M059J (cell line): ENCODE measurements around the gene PDGFB. TPM values are rescaled to one million over a fixed set of nuclear protein-coding genes. Genes with fewer than 3 reads are reported as not detected.

Source experiments
- DNase-seq: peaks from one replicate; pipeline ENCODE4 v3.0.0-alpha.2; 2012; ENCODE audit warnings: low read depth
- total RNA-seq: library from RNA; depleted of rRNA; stranded (reverse); fragments of >200 nt; shearing (Covaris generic); gene quantifications from 2 replicates; pipeline ENCODE4 v1.2.3, GENCODE V29; 2014

Gene PDGFB
- total RNA-seq, 1 experiment from 2014 or later, result 7.2 TPM

GRCh38 chr22:39254789-39255298, 10.1 kb upstream of the PDGFB start:
- peak; percentile 77 for DNase-seq

GRCh38 chr22:39254122-39254521, 9.3 kb upstream of the PDGFB start:
- DNase-seq, result no peak

- peak; percentile 92 for DNase-seq
These were observed 8.8 kb upstream of the PDGFB start for GRCh38 chr22:39253435-39254070.

GRCh38 chr22:39252461-39253434, 8.0 kb upstream of the PDGFB start:
- DNase-seq, result peak; percentile 50

GRCh38 chr22:39251762-39252460, 7.1 kb upstream of the PDGFB start:
- peak; percentile 89 for DNase-seq

- no peak for DNase-seq
These were observed 6.1 kb upstream of the PDGFB start for GRCh38 chr22:39250838-39251237.

GRCh38 chr22:39250131-39250530, 5.3 kb upstream of the PDGFB start:
- DNase-seq, result no peak

GRCh38 chr22:39249086-39249704, 4.4 kb upstream of the PDGFB start:
- DNase-seq, result no peak

- DNase-seq, result no peak
These were observed 3.5 kb upstream of the PDGFB start for GRCh38 chr22:39248254-39248653.

- DNase-seq, result no peak
These were observed 2.6 kb upstream of the PDGFB start for GRCh38 chr22:39247361-39247760.

- no peak for DNase-seq
These were observed 2.0 kb upstream of the PDGFB start for GRCh38 chr22:39246690-39247332.

GRCh38 chr22:39246217-39246616, 1.4 kb upstream of the PDGFB start:
- DNase-seq, result no peak

- DNase-seq, result no peak
These were observed 603 bp upstream of the PDGFB start for GRCh38 chr22:39245130-39246039.

- peak; percentile 32 for DNase-seq
These were observed 666 bp downstream of the PDGFB start for GRCh38 chr22:39244136-39244495.

GRCh38 chr22:39243439-39244135, 1.2 kb downstream of the PDGFB start:
- peak; percentile 22 for DNase-seq

- DNase-seq, result no peak
These were observed 2.0 kb downstream of the PDGFB start for GRCh38 chr22:39242595-39243438.

- no peak for DNase-seq
These were observed 2.8 kb downstream of the PDGFB start for GRCh38 chr22:39241794-39242594.
